Panc1 (cell line): Measurements from ENCODE around the gene TRIM59. TPM values are rescaled to one million over a fixed set of nuclear protein-coding genes. Genes with fewer than 3 reads are reported as not detected.
A peak's percentile ranks its signal among the peaks of the same experiment; 100 is the strongest.

Source experiments
- ATAC-seq: fragments of 200-7000 bp; cut with Tn5 transposase; 2 replicates; pipeline ENCODE4 v1.9.1; 2020; ENCODE audit warnings: mild to moderate bottlenecking, moderate library complexity
- BruUV-seq: library from RNA; stranded (reverse); fragments of 400-500 nt; replicated peaks from 2 replicates; lab custom pipeline; 2021; lab: Mats Ljungman, UMichigan
- CTCF ChIA-PET: fragments of 300-600 bp; sonication (Branson Sonifier 250); formaldehyde crosslinking; loops from one replicate; lab custom pipeline; 2022; ENCODE audit warnings: antibody characterized with exemption; lab: Charles Lee
- POLR2A ChIA-PET: fragments of 300-600 bp; sonication (Branson Sonifier 250); formaldehyde crosslinking; loops from one replicate; lab custom pipeline; 2022; ENCODE audit warnings: antibody characterized with exemption; lab: Charles Lee
- DNase-seq: peaks from one replicate; pipeline ENCODE4 v3.0.0-alpha.2; 2010; ENCODE audit warnings: low read depth, low spot score
- H3K27ac ChIP-seq: 2 replicates; pipeline ENCODE4 v1.5.1; 2011; ENCODE audit warnings: mild to moderate bottlenecking, low read length, inconsistent platforms
- H3K27me3 ChIP-seq: fragments of 200-500 bp; sonication (Bioruptor generic); 2 replicates; pipeline ENCODE4 v1.6.0; 2014; ENCODE audit warnings: low read length, inconsistent platforms; ENCODE audit not compliant: control insufficient read depth, insufficient read depth
- H3K36me3 ChIP-seq: fragments of 200-500 bp; sonication (Bioruptor generic); 2 replicates; pipeline ENCODE4 v1.5.1; 2014; ENCODE audit warnings: inconsistent platforms, mild to moderate bottlenecking, low read length, moderate library complexity; ENCODE audit not compliant: control insufficient read depth, insufficient read depth
- H3K4me1 ChIP-seq: 2 replicates; pipeline ENCODE4 v1.5.1; 2011; ENCODE audit warnings: inconsistent platforms, mild to moderate bottlenecking, low read length, moderate library complexity; ENCODE audit not compliant: control insufficient read depth, insufficient read depth
- H3K4me3 ChIP-seq, 2 experiments: 2 replicates each; pipeline ENCODE4 v1.5.1; 2011 to 2012; ENCODE audit warnings: low read depth in 2 of 2, low read length in 2 of 2, mild to moderate bottlenecking in 2 of 2, inconsistent platforms in 1 of 2, moderate library complexity in 1 of 2
- H3K9me3 ChIP-seq: fragments of 200-500 bp; sonication (Bioruptor generic); 2 replicates; pipeline ENCODE4 v1.5.1; 2014; ENCODE audit warnings: low read depth, mild to moderate bottlenecking, inconsistent platforms, low read length, moderate library complexity; ENCODE audit not compliant: control insufficient read depth, insufficient read depth
- POLR2AphosphoS5 ChIP-seq: IDR thresholded peaks from 2 replicates; pipeline ENCODE4 v1.6.1; 2012; ENCODE audit warnings: mild to moderate bottlenecking, low read depth, low read length, moderate library complexity
- REST ChIP-seq, 2 experiments: IDR thresholded peaks; 2 replicates each; pipeline ENCODE4 v1.6.1; 2011 to 2012; ENCODE audit warnings: low read depth in 2 of 2, control low read depth in 1 of 2, low read length in 1 of 2, mild to moderate bottlenecking in 1 of 2, moderate library complexity in 1 of 2; ENCODE audit not compliant: insufficient read depth in 1 of 2
- SIN3A ChIP-seq: IDR thresholded peaks from 2 replicates; pipeline ENCODE4 v1.6.1; 2012; ENCODE audit warnings: low read depth, mild to moderate bottlenecking, low read length, moderate library complexity, borderline replicate concordance; ENCODE audit not compliant: insufficient read depth
- TCF7L2 ChIP-seq: IDR thresholded peaks from 2 replicates; pipeline ENCODE4 v1.6.1; 2011; ENCODE audit warnings: mild to moderate bottlenecking, low read depth, low read length, inconsistent platforms
- in situ Hi-C: cut with HindIII; loops from 2 replicates; pipeline ENCODE4 v1.10.0; 2016; ENCODE audit warnings: low sequenced_read_pairs, low pct_unique_long_range_greater_than_20kb
- intact Hi-C: fragments of 100-400 bp; cut with micrococcal nuclease; formaldehyde crosslinking; loops from one replicate; pipeline ENCODE4 v1.10.0; 2022; ENCODE audit not compliant: unreplicated experiment
- total RNA-seq: library from RNA; stranded (reverse); gene quantifications from one replicate; pipeline ENCODE4 v1.2.1, GENCODE V29; 2021; ENCODE audit not compliant: unreplicated experiment
- TF ChIP-seq, protein P1 (sequence below): fragments of 450-650 bp; IDR thresholded peaks from 2 replicates; pipeline ENCODE4 v1.5.1; 2017; ENCODE audit warnings: mild to moderate bottlenecking

TRIM59 gene
- total RNA-seq, 1 experiment from 2014 or later = 27.9 TPM

DNA sequence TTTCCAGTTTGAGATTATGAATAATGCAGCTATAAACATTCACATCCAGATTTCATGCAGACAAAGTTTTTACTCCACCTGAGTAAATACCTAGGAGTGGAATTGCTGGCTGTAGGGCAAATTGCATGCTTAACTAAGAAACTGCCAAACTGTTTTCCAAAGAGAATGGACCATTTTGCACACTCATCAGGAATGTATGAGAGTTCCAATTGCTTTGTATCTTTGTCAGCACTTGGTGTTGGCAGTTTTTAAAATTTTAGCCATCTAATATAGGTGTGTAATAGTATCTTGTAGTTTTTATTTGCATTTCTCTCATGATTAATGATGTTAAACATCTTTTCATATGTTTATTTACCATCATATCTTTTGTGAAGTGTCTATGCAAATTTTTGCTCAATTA is 40.6 kb upstream of the TRIM59 start:
- CTCF ChIA-PET = no interaction called here

GRCh38 chr3:160486459-160486869 is 36.9 kb upstream of the TRIM59 start:
- intact Hi-C loops (loop anchor here (2.0 kb wide), 2 partner anchors 38 to 324 kb away; partner anchors contain the start of gene TRIM59), in situ Hi-C loops (no loop called here)
- 0 out of 2 replicates have a peak, but pooled peaks cover 3% of the 10 kb centered on the region for H3K4me1 ChIP-seq
- TF ChIP-seq SIN3A = no peak
- TF ChIP-seq, protein P1, sequence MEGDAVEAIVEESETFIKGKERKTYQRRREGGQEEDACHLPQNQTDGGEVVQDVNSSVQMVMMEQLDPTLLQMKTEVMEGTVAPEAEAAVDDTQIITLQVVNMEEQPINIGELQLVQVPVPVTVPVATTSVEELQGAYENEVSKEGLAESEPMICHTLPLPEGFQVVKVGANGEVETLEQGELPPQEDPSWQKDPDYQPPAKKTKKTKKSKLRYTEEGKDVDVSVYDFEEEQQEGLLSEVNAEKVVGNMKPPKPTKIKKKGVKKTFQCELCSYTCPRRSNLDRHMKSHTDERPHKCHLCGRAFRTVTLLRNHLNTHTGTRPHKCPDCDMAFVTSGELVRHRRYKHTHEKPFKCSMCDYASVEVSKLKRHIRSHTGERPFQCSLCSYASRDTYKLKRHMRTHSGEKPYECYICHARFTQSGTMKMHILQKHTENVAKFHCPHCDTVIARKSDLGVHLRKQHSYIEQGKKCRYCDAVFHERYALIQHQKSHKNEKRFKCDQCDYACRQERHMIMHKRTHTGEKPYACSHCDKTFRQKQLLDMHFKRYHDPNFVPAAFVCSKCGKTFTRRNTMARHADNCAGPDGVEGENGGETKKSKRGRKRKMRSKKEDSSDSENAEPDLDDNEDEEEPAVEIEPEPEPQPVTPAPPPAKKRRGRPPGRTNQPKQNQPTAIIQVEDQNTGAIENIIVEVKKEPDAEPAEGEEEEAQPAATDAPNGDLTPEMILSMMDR = peak; percentile 64; the same call in 1 of the 2 replicates
- DNase-seq (no peak), ATAC-seq (no peak)
- no peaks in the 10 kb centered on the region for H3K27me3 ChIP-seq
- CTCF ChIA-PET = interaction anchor here (0.6 kb wide), 1 partner anchor 454 kb away, joined by 4 read pairs; no protein-coding TSS in a partner anchor
- H3K9me3 ChIP-seq = no peaks in the 10 kb centered on the region
- no peak overlapping the region for H3K27ac ChIP-seq
- POLR2A ChIA-PET = no interaction called here
- H3K4me3 ChIP-seq = no peak overlapping the region
- BruUV-seq = no TSS peak
- H3K36me3 ChIP-seq = no peaks in the 10 kb centered on the region

More for the DNA sequence above, 40.6 kb upstream of the TRIM59 start:
- intact Hi-C loops (no loop called here), in situ Hi-C loops (no loop called here)
- no peak for ATAC-seq
- POLR2A ChIA-PET = no interaction called here
- Histone ChIP-seq H3K27ac (no peak overlapping the region), H3K9me3 (no peaks in the 10 kb centered on the region), H3K36me3 (no peaks in the 10 kb centered on the region), H3K27me3 (no peaks in the 10 kb centered on the region), H3K4me3 (no peak overlapping the region), H3K4me1 (0 out of 2 replicates have a peak, but pooled peaks cover 3% of the 10 kb centered on the region)
- TF ChIP-seq SIN3A (no peak), TCF7L2 (no peak), POLR2AphosphoS5 (no peak), REST (IDR thresholded peaks at IDR 0.05; ENCODE audit: insufficient read depth in 1 of 2, low read depth in 2 of 2, low read length in 1 of 2) (no peak)
- TF ChIP-seq, protein P1 = no peak
- BruUV-seq = no TSS peak
- DNase-seq = no peak
